K562 (cell line): ENCODE data around the gene SLC25A45. TPM values are rescaled to one million over a fixed set of nuclear protein-coding genes. Genes with fewer than 3 reads are reported as not detected.

ENCODE experiments used
- DMBX1 ChIP-seq: fragments of 250-450 bp; sonication (Bioruptor Pico); IDR thresholded peaks from 2 replicates; pipeline ENCODE4 v1.8.0; 2022; ENCODE audit warnings: inconsistent platforms, mild to moderate bottlenecking, moderate library complexity, borderline replicate concordance
- EHMT2 ChIP-seq: fragments of 450-650 bp; IDR thresholded peaks from 2 replicates; pipeline ENCODE4 v1.6.1; 2018; ENCODE audit warnings: antibody characterized with exemption
- ESRRA ChIP-seq: fragments of 450-650 bp; IDR thresholded peaks from 2 replicates; pipeline ENCODE4 v1.6.1; 2014; ENCODE audit warnings: low read depth, mild to moderate bottlenecking, moderate library complexity, borderline replicate concordance
- FOXK2 ChIP-seq, 2 experiments: fragments of 450-650 bp; IDR thresholded peaks in 1 of 2; conservative IDR thresholded peaks in 1 of 2; 2 replicates each; pipeline ENCODE4 v1.6.1; 2016; ENCODE audit warnings: low read depth in 2 of 2, mild to moderate bottlenecking in 1 of 2
- GTF2B ChIP-seq: IDR thresholded peaks from 2 replicates; pipeline ENCODE4 v1.6.1; 2011; ENCODE audit not compliant: insufficient read length; ENCODE audit errors: extremely low read depth
- GTF2E2 ChIP-seq: fragments of 200-800 bp; sonication (Bioruptor generic); IDR thresholded peaks from 2 replicates; pipeline ENCODE4 v1.6.1; 2016; ENCODE audit warnings: missing genetic modification characterization, missing compliant biosample characterization
- HCFC1 ChIP-seq: IDR thresholded peaks from 2 replicates; pipeline ENCODE4 v1.6.1; 2012; ENCODE audit warnings: low read depth, low read length, improper control_type of control experiment
- HDGF ChIP-seq: fragments of 450-650 bp; IDR thresholded peaks from 2 replicates; pipeline ENCODE4 v1.6.1; 2016
- HNRNPH1 ChIP-seq: fragments of 200-400 bp; formaldehyde crosslinking; optimal IDR thresholded peaks from 2 replicates; pipeline ENCODE3; 2017; ENCODE audit warnings: low read depth, mild to moderate bottlenecking, low read length, moderate library complexity
- HNRNPUL1 ChIP-seq: fragments of 200-400 bp; formaldehyde crosslinking; IDR thresholded peaks from 2 replicates; pipeline ENCODE4 v1.6.1; 2017; ENCODE audit warnings: low read length
- JUND ChIP-seq, 2 experiments: IDR thresholded peaks; 2 replicates in 1 of 2; 3 replicates in 1 of 2; pipeline ENCODE4 v1.6.1; 2011; ENCODE audit warnings: borderline replicate concordance in 2 of 2, low read depth in 2 of 2, low read length in 2 of 2, improper control_type of control experiment in 1 of 2, missing biosample characterization in 1 of 2, missing genetic modification characterization in 1 of 2, missing genetic modification reagents in 1 of 2
- LCOR ChIP-seq: sonication (generic); formaldehyde crosslinking; IDR thresholded peaks from 2 replicates; pipeline ENCODE4 v1.8.0; 2022; ENCODE audit warnings: mild to moderate bottlenecking, missing genetic modification reagents
- NFYB ChIP-seq: IDR thresholded peaks from 2 replicates; pipeline ENCODE4 v1.6.1; 2011; ENCODE audit warnings: mild to moderate bottlenecking, moderate library complexity; ENCODE audit not compliant: insufficient read length; ENCODE audit errors: extremely low read depth
- OTX1 ChIP-seq: fragments of 450-650 bp; formaldehyde crosslinking; IDR thresholded peaks from 2 replicates; pipeline ENCODE4 v1.4.0; 2022; ENCODE audit warnings: mild to moderate bottlenecking
- PHF21A ChIP-seq: fragments of 450-650 bp; IDR thresholded peaks from 2 replicates; pipeline ENCODE4 v1.6.1; 2017; ENCODE audit warnings: low read depth, borderline replicate concordance
- RBM17 ChIP-seq: fragments of 200-400 bp; formaldehyde crosslinking; IDR thresholded peaks from 2 replicates; pipeline ENCODE4 v1.6.1; 2017; ENCODE audit warnings: low read depth, mild to moderate bottlenecking, low read length, borderline replicate concordance
- SRSF9 ChIP-seq: fragments of 200-400 bp; formaldehyde crosslinking; IDR thresholded peaks from 2 replicates; pipeline ENCODE4 v1.6.1; 2017; ENCODE audit warnings: low read depth, low read length, borderline replicate concordance
- TFE3 ChIP-seq: fragments of 450-650 bp; formaldehyde crosslinking; IDR thresholded peaks from 2 replicates; pipeline ENCODE4 v1.4.0; 2020; ENCODE audit warnings: mild to moderate bottlenecking, mixed read lengths
- YBX1 ChIP-seq: fragments of 450-650 bp; IDR thresholded peaks from 2 replicates; pipeline ENCODE4 v1.7.1; 2016; ENCODE audit warnings: mild to moderate bottlenecking
- ZBTB7A ChIP-seq: IDR thresholded peaks from 2 replicates; pipeline ENCODE4 v1.6.1; 2011; ENCODE audit warnings: low read depth, mild to moderate bottlenecking, low read length, moderate library complexity, borderline replicate concordance; ENCODE audit not compliant: control insufficient read depth
- ZBTB9 ChIP-seq: fragments of 450-650 bp; formaldehyde crosslinking; IDR thresholded peaks from 2 replicates; pipeline ENCODE4 v1.4.0; 2020; ENCODE audit warnings: mild to moderate bottlenecking, moderate library complexity
- ZNF239 ChIP-seq: fragments of 250-450 bp; sonication (Bioruptor Pico); IDR thresholded peaks from 2 replicates; pipeline ENCODE4 v1.4.0; 2020; ENCODE audit warnings: mild to moderate bottlenecking
- ZNF324 ChIP-seq: fragments of 250-450 bp; sonication (Bioruptor Pico); IDR thresholded peaks from 2 replicates; pipeline ENCODE4 v1.4.0; 2020; ENCODE audit warnings: mild to moderate bottlenecking
- ZNF75A ChIP-seq: fragments of 450-650 bp; formaldehyde crosslinking; IDR thresholded peaks from 2 replicates; pipeline ENCODE4 v1.4.0; 2020; ENCODE audit warnings: mild to moderate bottlenecking
- ZNF764 ChIP-seq: fragments of 250-450 bp; sonication (Bioruptor Pico); IDR thresholded peaks from 2 replicates; pipeline ENCODE4 v1.4.0; 2020; ENCODE audit warnings: low read depth, mild to moderate bottlenecking, moderate library complexity
- polyA plus RNA-seq, 8 experiments: library from polyadenylated mRNA; depleted of rRNA in 4 of 8; stranded (reverse) in 5 of 8; unstranded in 3 of 8; fragments of >200 nt; fragmentation: Nextera tagmentation in 2 of 8; fragmentation: Illumina TruSeq in 1 of 8; extraction: Ambion mirVana in 2 of 8; extraction: Trizol in 1 of 8; gene quantifications; 2 replicates each; pipeline versions ENCODE4 v1.2.1 to v1.2.3, GENCODE V29; 2011 to 2014; ENCODE audit warnings: inconsistent platforms in 1 of 8, missing spikeins in 1 of 8
- total RNA-seq, 7 experiments: library from RNA; depleted of rRNA in 6 of 7; stranded (reverse); fragments of >200 nt in 6 of 7; fragmentation: Illumina TruSeq in 2 of 7; extraction: Trizol in 2 of 7; gene quantifications; 2 replicates each; pipeline versions ENCODE4 v1.2.1 to v1.2.3, GENCODE V29; 2011 to 2021; ENCODE audit warnings: low replicate concordance in 1 of 7

The SLC25A45 gene
- total and polyA plus RNA-seq, 9 of the 15 experiments (the other 6 are each of a cell fraction or from before 2014, with no cell fraction given), result 0.15 to 2.3 (median 0.68) TPM

GRCh38 chr11:65421794-65422632 is 39.6 kb upstream of the SLC25A45 start (continued):
- no peak; the same call in 1 of the 2 replicates for TF ChIP-seq ZNF764
- 0 out of 2 replicates have a peak, but pooled peaks have one; percentile 55 for TF ChIP-seq ZNF324 (CRISPR knock-in tag)
- peak; percentile 60 to 80 for TF ChIP-seq FOXK2 (conservative IDR thresholded peaks at IDR 0.05 in 1 of 2, IDR thresholded peaks at IDR 0.05 in 1 of 2; ENCODE audit: low read depth in 2 of 2)
- TF ChIP-seq NFYB, result no peak
- TF ChIP-seq HNRNPH1, result no peak
- no peak for TF ChIP-seq GTF2E2 (tag)
- no peak for TF ChIP-seq HNRNPUL1
- peak; percentile 79 for TF ChIP-seq DMBX1
- TF ChIP-seq ESRRA, result peak; percentile 64; the same call in 1 of the 2 replicates
- TF ChIP-seq SRSF9, result no peak
- TF ChIP-seq PHF21A, result no peak
- no peak for TF ChIP-seq GTF2B
- TF ChIP-seq HDGF, result no peak
- no peak for TF ChIP-seq EHMT2
- no peak for TF ChIP-seq YBX1
- TF ChIP-seq HCFC1, result peak; percentile 46
- peak; percentile 86 for TF ChIP-seq OTX1 (CRISPR knock-in tag)
- peak; percentile 98 for TF ChIP-seq JUND (IDR thresholded peaks at IDR 0.05; ENCODE audit: borderline replicate concordance, low read depth, low read length)
- TF ChIP-seq JUND (tag; IDR thresholded peaks at IDR 0.05; ENCODE audit: borderline replicate concordance, low read depth, low read length), result no peak
- TF ChIP-seq ZNF75A (CRISPR knock-in tag), result no peak
- peak; percentile 88; the same call in 1 of the 2 replicates for TF ChIP-seq ZBTB7A
- TF ChIP-seq RBM17, result no peak
- TF ChIP-seq LCOR (CRISPR knock-in tag), result no peak
- TF ChIP-seq TFE3, result peak; percentile 81
- peak; percentile 76 for TF ChIP-seq ZBTB9 (CRISPR knock-in tag)
- TF ChIP-seq ZNF239, result peak; percentile 38; the same call in 1 of the 2 replicates
